DMS153 (cell line): Measurements from ENCODE around the gene FAM13B.
"Not testable (repeated sequence)": the region's sequence is repeated elsewhere in the genome, so short reads cannot be mapped to it uniquely, and the experiment has no call there.

Experiments
- DNase-seq: peaks from one replicate; lab custom pipeline; 2025; lab: John Stamatoyannopoulos, UW

The FAM13B gene

DNA sequence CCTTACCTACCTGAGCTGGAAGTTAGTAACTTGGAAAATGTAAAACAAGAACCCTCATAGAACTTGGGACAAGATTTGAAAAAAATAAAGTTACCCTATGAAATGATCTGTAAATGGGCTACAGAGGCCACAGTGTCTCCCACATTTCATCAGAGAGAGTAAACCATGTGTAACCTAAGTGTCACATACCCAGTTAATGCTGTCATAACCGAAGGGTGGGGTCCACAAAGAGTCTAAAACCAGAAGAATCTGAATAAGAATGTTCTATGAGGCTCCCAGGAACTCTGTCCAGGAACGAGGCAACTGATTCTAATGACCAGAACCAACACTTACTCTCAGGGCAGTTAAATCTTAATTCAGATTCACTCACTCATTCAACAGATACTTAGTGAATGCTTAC lies 1.0 kb upstream of the FAM13B start:
- DNase-seq: no peak

DNA sequence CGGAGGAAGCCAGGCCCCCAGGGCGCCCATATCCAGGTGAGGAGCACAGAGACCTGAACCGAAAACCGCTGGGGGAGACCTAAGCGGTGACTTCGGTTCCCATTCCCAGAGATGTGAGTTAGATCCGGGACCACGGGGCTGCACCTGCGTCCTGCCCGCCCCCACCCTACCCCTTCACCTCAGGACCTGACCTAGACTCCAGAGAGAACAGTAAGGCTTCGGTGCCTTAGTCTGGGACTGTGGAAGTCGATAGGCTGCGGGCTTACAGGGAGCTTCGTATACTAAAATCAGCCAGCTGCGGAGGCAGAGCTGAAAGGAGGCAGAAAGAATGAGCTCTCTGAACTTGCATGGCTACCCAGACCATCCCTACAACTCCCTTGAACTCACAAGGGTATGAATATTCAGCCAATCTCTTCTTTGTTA lies 518 bp upstream of the FAM13B start:
- no peak for DNase-seq

DNA sequence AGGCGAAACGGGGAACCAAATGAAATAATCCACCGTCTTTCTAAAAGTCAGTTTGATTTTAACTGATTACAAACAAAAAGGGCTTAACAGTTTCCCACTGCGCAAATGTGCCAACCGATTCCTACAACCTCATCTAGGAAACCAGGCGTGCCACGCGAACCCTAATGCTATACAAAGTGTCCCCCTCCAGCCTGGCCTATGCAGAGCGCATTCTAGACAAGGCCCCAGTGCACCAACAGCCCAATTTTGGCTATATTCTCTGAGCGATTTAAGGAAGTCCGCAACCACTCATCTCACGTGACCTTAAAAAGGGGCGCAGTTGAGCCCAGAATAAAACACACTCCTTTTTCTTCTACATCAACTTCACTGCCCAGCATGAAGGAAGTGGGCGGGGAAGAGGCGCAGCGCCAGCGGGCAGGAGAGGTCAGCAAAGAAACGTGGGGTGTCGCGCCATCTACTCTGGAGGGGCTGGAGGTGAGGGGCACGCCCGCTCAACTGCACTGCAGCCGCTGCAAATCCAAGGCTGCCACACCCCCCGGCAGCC lies 779 bp downstream of the FAM13B start:
- no peak for DNase-seq

DNA sequence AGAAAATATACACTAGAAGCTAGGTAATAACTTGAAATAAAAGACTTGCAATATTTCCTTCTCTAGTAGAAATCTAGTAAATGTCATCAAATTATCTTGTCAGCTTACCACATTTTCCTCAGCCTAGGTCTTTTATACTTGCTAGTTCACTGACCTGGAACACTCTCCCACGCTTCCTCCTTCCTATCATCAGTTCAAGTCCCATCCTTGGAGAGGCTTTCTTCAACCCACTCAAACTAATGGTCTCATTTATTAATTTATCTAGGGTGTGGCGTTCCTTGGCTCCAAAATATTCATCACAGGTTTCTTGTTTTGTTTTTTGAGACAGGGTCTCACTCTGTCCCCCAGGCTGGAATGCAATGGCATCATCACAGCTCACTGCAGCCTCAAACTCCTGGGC lies 2.9 kb downstream of the FAM13B start:
- DNase-seq: no peak

DNA sequence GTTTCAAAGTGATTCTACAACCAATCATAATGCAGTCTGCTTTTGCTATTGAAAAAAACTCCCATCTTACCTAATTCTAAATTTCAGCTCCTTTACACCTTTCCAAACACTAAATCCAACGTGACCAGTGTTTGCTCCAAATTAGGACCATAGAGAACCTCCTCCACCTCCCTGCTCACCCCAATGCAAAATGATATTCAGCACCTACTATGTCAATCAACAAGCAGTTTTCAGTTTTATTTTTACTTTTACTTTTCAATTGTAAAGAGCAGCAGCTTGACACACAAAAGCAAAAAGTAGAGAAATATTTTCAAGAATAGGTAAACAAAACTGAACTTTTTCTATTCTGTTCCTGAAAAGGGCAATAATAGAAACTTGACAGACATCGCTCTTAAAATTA lies 3.4 kb downstream of the FAM13B start:
- no peak for DNase-seq

DNA sequence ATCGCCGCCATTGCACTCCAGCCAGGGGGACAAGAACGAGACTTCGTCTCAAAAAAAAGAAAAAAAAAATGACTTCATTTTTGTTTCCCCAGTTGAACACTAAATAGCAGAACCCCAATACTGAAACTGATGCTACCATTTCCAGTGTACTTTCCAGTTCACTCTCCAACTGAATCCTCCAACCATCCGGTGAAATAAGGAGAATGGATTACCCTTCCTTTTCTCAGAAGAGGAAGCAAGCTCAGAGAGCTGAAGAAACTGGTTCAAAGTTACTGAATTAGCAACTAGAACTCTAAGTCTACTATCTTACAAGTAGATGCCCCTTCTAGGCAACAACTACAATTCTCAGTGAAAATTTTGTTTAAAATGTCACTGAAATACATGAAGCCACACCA lies 3.9 kb downstream of the FAM13B start:
- no peak for DNase-seq

DNA sequence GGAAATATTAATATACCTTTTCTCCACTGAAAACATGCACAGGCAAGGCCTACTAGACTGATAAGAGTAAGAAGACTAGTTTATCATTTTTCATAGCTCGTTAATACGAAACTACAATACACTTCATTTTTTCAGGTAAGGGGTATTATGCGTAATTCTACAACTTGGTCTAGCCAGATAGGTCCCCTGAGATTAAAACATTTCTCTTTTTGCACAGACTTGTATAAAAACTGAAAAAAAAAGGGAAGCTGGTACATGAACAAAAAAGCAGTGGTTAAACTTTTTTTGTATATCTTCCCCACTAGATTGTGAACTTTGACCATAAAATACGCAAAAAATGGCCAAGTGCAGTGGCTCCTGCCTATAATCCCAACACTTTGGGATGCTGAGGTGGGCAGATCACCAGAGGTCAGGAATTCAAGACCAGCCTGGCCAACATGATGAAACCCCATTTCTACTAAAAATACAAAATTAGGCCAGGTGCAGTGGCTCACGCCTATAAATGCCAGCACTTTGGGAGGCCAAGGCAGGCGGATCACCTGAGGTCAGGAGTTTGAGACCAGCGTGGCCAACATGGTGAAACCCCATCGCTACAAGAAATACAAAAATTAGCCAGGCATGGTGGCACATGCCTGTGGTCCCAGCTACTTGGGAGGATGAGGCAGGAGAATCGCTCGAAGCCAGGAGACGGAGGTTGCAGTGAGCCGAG lies 4.5 kb downstream of the FAM13B start:
- not testable (repeated sequence) for DNase-seq

DNA sequence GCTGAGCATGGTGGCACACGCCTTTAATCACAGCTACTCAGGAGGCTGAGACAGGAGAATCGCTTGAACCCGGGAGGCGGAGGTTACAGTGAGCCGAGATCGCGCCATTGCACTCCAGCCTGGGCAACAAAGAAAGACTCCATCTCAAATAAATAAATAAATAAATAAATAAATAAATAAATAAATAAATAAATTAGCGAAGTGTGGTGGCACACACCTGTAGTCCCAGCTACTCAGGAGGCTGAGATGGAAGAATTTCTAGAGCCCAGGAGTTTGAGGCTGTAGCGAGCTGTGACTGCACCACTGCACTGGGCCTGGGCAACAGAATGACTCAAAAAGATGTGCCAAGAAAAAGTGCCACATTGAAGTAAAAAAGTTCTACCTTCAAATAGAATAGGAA lies 6.1 kb downstream of the FAM13B start:
- not testable (repeated sequence) for DNase-seq

DNA sequence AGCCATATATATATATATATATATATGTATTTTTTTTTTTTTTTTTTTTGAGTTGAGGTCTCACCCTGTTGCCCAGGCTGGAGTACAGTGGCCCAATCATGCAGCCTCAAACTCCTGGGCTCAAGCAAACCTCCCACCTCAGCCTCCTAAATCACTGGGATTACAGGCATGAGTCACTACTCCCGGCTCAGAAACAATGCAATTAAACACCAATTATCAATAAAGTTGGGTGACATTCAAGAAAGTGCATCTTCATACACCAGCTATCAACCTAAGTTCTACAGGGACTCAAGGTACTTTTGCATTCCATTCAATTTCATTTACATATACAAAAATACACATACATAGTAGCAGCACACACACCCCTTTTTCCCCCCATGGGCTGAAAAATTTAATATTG lies 7.6 kb downstream of the FAM13B start:
- no peak for DNase-seq

DNA sequence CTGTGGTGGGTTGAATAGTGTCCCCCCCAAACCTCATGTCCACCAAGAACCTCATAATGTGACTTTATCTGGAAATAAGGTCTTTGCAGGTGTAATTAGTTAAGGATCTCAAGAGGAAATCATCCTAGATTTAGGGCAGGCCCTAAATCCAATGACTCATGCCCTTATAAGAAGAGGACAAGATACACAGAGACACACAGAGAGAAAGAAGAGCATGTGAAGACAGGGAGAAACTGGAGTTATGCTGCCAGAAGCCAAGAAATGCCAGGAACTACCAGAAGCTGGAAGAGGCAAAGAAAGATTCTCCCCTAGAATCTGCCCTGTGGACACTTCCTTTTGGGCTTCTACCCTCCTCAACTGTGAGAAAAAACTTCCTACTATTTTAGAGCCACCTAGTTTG lies 8.8 kb downstream of the FAM13B start:
- DNase-seq: no peak

DNA sequence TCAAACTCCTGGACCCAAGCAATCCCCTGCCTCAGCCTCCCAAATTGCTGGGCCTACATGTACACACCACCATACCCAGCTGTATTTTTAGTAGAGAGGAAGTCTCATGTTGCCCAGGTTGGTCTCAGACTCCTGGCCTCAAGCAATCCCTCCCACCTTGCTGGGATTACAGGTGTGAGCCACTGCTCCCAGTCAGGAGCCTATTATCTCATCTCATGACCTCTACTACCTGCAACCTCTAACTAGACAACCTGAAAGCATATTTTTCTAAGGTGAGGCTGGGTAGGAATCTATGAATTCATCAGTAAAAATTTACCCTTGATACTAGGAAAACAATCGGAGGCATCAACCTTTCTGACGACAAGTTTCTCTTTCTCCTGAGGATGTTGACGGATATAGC lies 10.0 kb downstream of the FAM13B start:
- DNase-seq: no peak

DNA sequence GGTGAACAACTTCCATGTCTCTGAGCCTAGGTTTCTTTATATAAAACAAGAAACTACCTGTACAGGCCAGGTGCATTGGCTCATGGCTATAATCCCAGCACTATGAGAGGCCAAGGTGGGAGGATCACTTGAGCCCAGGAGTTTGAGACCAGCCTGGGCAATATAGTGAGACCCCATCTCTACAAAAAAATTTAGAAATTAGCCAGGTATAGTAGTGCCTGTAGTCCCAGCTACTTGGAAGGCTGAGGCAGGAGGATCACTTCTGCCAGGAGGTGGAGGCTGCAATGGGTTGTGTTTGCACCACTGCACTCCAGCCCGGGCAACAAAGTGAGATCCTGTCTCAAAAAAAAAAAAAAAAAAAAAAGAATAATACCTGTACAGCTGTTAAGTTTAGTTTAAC lies 11.1 kb downstream of the FAM13B start:
- DNase-seq: no peak

DNA sequence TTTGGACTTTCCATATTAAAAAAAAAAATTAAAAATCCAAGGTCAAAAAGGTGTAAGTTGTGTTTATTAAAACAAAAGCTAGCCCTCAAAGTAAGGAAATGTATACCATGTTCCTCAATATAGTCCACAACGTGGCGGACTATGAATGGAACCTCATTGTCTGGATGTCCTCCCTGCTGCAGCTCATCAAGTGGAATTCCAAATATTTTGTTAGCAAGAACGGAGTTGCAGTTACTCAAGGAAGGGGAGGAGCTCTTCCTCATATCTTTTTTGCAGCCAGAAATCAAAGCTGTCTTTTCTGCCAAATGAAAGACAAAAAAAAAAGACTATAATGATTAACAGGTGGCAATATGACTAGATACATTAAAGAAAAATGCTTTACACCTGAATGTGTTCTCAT lies 14.0 kb downstream of the FAM13B start:
- DNase-seq: no peak

DNA sequence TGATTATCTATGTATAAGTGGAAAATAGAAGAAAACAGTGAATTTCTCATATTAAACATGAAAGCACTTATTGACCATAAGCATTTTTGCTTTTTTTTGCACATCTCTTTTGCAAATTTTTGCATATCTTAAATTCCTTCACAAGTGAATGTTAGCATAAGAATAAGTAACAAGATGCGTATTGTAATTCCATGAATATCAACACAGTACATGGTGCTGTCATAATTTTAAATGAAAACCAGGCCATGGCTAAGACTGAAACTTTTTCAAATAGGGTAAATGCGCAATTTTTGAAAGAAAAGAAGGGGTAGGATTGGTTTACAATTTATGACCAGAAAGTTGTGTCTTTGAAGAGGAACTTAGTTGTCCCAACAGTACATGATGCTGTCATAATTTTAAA lies 17.0 kb downstream of the FAM13B start:
- DNase-seq: no peak

DNA sequence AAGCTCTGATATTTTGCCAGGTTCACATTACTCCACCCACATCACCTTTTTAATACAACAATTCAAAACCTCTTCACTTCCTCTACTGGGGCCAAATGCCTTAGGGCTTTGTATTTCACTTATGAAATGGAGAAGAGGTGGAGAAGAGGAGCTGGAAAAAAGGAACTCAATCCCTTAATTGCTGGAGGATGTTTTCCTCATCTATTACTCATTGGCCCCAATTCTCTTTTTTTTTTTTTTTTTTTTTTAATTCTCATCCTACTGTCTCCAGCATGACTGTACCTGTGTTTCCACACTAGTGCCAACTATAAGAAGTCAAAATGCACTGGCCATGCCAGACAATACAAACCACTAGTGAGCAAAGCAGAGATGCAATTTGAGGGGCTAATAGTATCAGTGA lies 20.9 kb downstream of the FAM13B start:
- no peak for DNase-seq

DNA sequence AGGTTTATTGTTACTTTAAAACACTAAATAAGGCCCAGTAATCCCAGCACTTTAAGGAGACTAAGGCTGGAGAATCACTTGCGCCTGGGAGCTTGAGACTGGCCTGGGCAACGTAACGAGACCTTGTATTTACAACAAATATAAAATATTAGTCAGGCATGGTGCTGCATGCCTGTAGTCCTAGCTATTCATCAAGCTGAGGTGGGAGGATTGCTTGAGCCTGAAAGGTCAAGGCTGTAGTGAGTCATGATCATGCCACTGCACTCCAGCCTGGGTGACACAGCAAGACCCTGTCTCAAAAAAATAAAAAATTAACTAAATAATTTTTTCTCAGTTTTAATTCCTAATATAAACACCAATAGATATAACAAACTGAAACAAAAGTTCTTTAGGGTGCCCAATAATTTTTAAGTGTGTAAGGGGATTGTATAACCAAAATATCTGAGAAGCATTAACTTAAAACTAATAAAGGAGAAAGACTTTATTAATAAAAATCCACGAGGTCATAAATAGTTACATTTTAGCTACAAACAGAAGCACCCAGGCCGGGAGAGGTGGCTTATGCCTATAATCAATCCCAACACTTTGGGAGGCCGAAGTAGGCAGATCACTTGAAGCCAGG lies 32.7 kb downstream of the FAM13B start:
- no peak for DNase-seq

DNA sequence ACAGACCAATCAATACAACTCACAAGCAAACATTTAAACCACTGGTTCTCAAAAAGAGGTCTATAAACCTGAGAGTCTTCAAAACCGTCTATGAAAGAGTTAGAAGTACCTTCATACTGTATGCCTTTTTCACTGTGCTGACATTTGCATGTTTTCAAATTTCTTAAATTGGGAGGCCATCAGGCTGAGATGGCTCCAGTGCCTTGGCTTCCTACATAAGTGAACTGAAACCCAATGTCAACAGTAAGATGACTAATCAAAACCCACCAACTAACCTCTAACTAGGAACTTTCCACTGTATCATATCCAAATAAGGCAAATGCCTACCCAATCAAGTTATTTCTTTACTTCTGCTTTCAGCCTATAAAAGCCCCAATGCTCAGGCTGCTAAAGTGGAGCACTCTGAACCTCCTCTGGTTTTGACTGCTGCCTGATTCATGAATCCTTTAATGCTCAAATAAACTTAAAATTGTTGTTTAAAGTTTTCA lies 35.1 kb downstream of the FAM13B start:
- DNase-seq: no peak

DNA sequence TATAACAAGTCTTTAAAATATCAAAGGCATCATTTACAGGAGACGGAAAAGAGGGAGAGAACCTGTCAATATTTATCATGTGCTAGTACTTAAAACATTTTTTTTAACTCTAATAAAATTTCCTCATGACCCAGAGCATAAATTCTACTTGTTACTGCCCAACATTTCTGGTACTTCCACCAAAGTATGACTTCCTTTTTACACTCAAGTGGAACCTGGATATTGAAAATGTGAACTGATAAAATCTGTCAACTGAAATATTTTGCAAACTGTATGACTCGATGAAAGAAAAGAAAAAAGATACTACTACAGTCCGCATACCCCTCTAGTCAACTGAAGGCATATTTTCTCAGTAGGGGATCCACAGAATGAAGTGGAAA lies 37.1 kb downstream of the FAM13B start:
- DNase-seq: no peak

DNA sequence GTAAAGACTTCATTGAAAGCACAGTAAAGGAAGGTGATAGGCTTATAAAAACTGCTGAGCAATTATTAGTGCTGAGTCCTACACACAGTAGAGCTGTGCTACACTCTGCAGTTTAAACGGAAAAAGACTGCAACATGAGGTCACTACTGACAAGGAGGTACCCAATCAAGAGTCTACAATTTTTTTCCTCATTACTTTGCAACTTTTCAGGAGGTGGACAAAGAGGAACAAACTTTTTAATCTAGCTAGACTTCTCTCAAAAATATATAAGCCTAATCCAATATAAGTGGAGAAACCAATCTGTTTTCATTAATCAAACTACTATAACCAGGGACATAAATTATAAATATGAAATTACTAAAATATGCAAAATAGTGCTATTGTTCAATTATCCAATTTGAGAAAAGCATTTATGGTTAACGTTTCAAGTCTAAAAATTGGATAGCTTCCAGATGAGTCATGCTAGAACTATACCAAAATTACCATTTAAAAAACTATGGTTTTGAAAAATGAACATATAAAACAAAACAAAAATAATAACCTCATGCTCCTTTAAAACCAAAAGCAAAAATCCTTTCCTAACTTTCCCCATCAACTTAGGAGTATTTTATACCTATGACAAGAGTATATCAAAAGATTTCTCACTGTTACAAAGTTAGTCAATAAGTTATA lies 37.7 kb downstream of the FAM13B start:
- DNase-seq: no peak

DNA sequence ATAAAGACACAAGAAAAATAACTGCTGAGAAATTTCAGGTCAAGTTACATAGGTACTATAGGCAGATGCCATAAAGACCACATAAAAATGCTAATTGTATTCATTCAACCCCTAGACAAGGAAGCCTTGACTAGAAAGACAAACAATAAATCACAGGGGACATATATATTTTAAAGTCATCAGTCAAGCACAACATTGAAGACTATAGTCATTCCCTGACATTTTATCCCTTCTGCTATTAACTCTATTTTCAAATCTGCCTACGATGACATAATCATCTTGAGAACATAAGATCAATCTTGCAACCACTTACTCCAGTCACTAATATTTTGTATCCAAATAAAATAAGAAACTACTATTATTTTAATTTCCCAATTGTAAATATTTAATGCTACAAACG lies 38.3 kb downstream of the FAM13B start:
- DNase-seq: no peak

DNA sequence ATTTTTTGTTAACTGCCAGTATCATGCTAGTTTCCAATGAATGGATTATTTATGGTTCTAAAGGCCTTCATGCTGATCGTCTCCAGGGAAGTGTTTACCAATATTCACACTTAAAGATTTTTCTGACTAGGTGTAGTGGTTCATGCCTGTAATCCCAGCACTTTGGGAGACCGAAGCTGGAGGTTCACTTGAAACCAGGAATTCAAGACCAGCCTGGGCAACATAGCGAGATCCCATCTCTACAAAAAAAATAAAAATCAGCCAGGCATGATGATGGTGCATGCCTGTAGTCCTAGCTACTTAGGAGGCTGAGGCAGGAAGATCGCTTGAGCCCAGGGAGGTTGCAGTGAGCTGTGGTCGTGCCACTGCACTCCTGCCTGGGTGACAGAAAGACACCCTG lies 43.5 kb downstream of the FAM13B start:
- DNase-seq: no peak

DNA sequence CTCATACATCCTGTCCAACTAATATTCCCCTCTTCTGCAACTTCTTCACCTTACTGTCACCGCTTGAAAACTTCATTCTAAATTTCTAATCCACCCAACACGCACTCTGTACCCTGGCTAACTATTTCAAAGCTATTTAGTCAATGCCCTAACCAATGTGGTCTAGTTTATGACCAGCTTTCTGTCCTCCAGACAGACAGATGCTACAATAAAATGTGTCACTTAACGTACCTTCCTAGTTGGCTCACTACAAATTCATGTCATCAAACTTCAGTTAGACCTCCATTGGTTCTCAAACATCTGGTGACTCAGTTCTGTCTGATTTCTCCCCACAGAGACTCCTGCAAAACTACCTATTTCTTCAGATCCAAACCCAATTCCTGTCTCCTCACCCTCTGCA lies 57.7 kb downstream of the FAM13B start:
- DNase-seq: no peak

DNA sequence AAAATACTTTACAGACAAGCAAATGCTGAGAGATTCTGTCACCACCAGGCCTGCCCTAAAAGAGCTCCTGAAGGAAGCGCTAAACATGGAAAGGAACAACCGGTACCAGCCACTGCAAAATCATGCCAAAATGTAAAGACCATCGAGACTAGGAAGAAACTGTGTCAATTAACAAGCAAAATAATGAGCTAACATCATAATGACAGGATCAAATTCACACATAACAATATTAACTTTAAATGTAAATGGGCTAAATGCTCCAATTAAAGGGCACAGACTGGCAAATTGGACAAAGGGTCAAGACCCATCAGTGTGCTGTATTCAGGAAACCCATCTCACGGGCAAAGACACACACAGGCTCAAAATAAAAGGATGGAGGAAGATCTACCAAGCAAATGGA lies 62.5 kb downstream of the FAM13B start:
- not testable (repeated sequence) for DNase-seq
